ENCODE data around the gene MYMK.

The MYMK gene

GRCh38 chr9:133534346-133535291 lies 9.9 kb upstream of the MYMK start, which contains the start of gene ADAMTSL2:
TSS of gene ADAMTSL2 (plus strand) at chr9:133534704. CDS start at chr9:133536713, 2,009 bp downstream.
- Histone ChIP-seq H3K4me1 (ENCODE audit: control insufficient read depth, insufficient read depth, low read length) (peaks cover 30% of the 10 kb centered on the region), H3K27me3 (ENCODE audit: control insufficient read depth in 1 of 2, insufficient read depth in 2 of 2, low read length in 2 of 2) (no peaks in the 10 kb centered on the region), H3K9me3 (ENCODE audit: control insufficient read depth in 2 of 2, low read length in 2 of 2) (no peaks in the 10 kb centered on the region), H3K27ac (ENCODE audit: low read length) (peak within 1 kb of the TSS; percentile 24), H3K9ac (ENCODE audit: low read length in 2 of 2) (peak within 1 kb of the TSS in 1 of 2 donors; percentile 48), H3K36me3 (ENCODE audit: control insufficient read depth in 2 of 2, insufficient read depth in 2 of 2, low read length in 2 of 2) (no peaks in the 10 kb centered on the region), H3K4me3 (ENCODE audit: low read length in 2 of 2) (peak within 1 kb of the TSS; percentile 67 to 73)

- peak overlapping the region in 1 of 2 donors; percentile 48 for H3K9ac ChIP-seq (ENCODE audit: low read length in 2 of 2)
- H3K9me3 ChIP-seq (ENCODE audit: control insufficient read depth in 2 of 2, low read length in 2 of 2) = no peaks in the 10 kb centered on the region
- peak overlapping the region; percentile 24 for H3K27ac ChIP-seq (ENCODE audit: low read length)
- no peaks in the 10 kb centered on the region for H3K27me3 ChIP-seq (ENCODE audit: control insufficient read depth in 1 of 2, insufficient read depth in 2 of 2, low read length in 2 of 2)
- H3K4me1 ChIP-seq (ENCODE audit: control insufficient read depth, insufficient read depth, low read length) = peaks cover 30% of the 10 kb centered on the region
- H3K4me3 ChIP-seq (ENCODE audit: low read length in 2 of 2) = peak overlapping the region; percentile 43 to 73
- H3K36me3 ChIP-seq (ENCODE audit: control insufficient read depth in 2 of 2, insufficient read depth in 2 of 2, low read length in 2 of 2) = no peaks in the 10 kb centered on the region
Observed at GRCh38 chr9:133533857-133534256, 9.1 kb upstream of the MYMK start.

DNA sequence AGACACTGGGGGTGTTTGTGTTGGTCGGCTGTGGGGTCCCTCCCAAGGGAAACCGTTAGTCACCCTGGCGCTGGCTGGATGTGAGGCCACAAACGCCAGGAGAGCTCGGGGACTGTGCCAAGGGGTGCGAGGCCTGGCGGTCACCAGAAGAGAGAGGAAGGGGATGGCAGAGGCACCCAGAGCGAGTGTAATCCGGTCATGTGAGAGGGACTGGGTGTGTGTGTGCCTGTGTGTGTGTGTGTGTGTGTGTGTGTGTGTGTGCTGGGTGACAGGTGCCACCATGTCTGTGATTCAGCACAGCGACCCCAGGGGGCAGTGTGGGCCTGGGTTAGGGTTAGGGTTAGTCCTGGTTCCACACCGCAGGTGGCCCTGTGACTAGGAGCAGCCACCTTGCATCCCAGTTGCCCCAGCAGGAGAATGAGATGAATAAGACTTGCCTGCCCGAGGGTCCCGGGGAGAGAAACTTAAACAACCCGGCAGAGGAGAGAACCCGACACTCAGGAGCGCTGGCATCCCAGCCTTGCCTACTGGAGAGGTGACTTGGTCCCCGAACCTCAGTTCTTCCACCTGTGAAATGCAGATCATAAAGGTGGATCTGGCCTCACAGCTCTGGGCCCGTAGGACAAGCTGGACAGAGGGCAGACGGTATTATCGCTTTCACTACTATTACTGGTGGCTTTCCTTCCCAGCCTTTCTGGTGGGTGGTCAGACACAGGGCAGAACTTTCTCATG lies 8.3 kb upstream of the MYMK start:
- Histone ChIP-seq H3K36me3 (ENCODE audit: control insufficient read depth in 2 of 2, insufficient read depth in 2 of 2, low read length in 2 of 2) (no peaks in the 10 kb centered on the region), H3K9ac (ENCODE audit: low read length in 2 of 2) (no peak overlapping the region), H3K4me3 (ENCODE audit: low read length in 2 of 2) (no peak overlapping the region), H3K27me3 (ENCODE audit: control insufficient read depth in 1 of 2, insufficient read depth in 2 of 2, low read length in 2 of 2) (no peaks in the 10 kb centered on the region), H3K27ac (ENCODE audit: low read length) (no peak overlapping the region), H3K9me3 (ENCODE audit: control insufficient read depth in 2 of 2, low read length in 2 of 2) (no peaks in the 10 kb centered on the region), H3K4me1 (ENCODE audit: control insufficient read depth, insufficient read depth, low read length) (peaks cover 34% of the 10 kb centered on the region)

DNA sequence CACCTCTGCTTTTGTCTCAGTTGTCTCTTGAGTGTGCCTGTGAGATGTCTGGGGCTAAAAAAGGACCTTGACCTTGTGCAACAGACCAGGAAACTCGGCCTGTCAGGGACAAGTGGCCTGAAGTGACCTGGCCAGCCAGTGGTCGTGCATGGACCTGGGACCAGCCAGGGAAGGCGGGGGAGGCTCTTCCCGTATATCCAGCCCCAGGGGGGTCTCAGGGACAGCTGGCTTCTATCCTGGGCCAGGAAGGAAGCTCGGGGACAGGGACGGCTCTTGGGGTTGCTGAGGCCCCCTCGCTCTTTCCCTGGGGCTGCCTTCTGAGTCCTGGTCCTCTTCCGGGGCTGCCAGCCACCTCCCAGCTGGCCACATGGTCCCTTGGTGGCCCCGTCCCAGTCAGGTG lies 6.5 kb upstream of the MYMK start:
- Histone ChIP-seq H3K27ac (ENCODE audit: low read length) (no peak overlapping the region), H3K27me3 (ENCODE audit: control insufficient read depth in 1 of 2, insufficient read depth in 2 of 2, low read length in 2 of 2) (no peaks in the 10 kb centered on the region), H3K9ac (ENCODE audit: low read length in 2 of 2) (no peak overlapping the region), H3K9me3 (ENCODE audit: control insufficient read depth in 2 of 2, low read length in 2 of 2) (no peaks in the 10 kb centered on the region), H3K4me3 (ENCODE audit: low read length in 2 of 2) (no peak overlapping the region), H3K4me1 (ENCODE audit: control insufficient read depth, insufficient read depth, low read length) (peaks cover 52% of the 10 kb centered on the region), H3K36me3 (ENCODE audit: control insufficient read depth in 2 of 2, insufficient read depth in 2 of 2, low read length in 2 of 2) (no peaks in the 10 kb centered on the region)

DNA sequence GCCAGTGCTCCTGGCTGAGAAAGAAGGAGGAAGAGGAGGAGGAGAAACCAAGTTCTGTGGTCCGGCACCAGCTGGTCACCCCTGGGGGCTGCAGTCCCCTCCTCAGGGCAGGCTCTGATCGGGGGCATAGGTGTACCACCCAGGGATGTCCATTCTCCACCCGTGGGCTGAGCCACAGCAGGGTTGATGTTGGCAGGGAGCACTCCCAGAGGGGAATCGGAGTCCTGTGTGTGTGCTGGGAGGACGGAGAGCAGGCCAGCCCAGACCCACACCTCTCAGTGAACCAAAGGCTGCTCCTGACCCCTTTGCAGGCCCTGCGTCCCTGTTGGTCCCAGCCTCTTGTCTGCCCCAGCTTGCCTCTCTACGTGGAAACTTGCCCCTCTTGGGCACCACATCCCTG lies 5.1 kb upstream of the MYMK start:
- Histone ChIP-seq H3K9me3 (ENCODE audit: control insufficient read depth in 2 of 2, low read length in 2 of 2) (no peaks in the 10 kb centered on the region), H3K4me1 (ENCODE audit: control insufficient read depth, insufficient read depth, low read length) (peaks cover 46% of the 10 kb centered on the region), H3K27ac (ENCODE audit: low read length) (no peak overlapping the region), H3K27me3 (ENCODE audit: control insufficient read depth in 1 of 2, insufficient read depth in 2 of 2, low read length in 2 of 2) (peaks cover 0 to 2% of the 10 kb centered on the region in 2 donors), H3K4me3 (ENCODE audit: low read length in 2 of 2) (no peak overlapping the region), H3K9ac (ENCODE audit: low read length in 2 of 2) (no peak overlapping the region), H3K36me3 (ENCODE audit: control insufficient read depth in 2 of 2, insufficient read depth in 2 of 2, low read length in 2 of 2) (no peaks in the 10 kb centered on the region)

GRCh38 chr9:133529457-133529856 lies 4.7 kb upstream of the MYMK start:
- Histone ChIP-seq H3K36me3 (ENCODE audit: control insufficient read depth in 2 of 2, insufficient read depth in 2 of 2, low read length in 2 of 2) (no peaks in the 10 kb centered on the region), H3K4me1 (ENCODE audit: control insufficient read depth, insufficient read depth, low read length) (peaks cover 43% of the 10 kb centered on the region), H3K27ac (ENCODE audit: low read length) (no peak overlapping the region), H3K4me3 (ENCODE audit: low read length in 2 of 2) (no peak overlapping the region), H3K9me3 (ENCODE audit: control insufficient read depth in 2 of 2, low read length in 2 of 2) (no peaks in the 10 kb centered on the region), H3K9ac (ENCODE audit: low read length in 2 of 2) (no peak overlapping the region), H3K27me3 (ENCODE audit: control insufficient read depth in 1 of 2, insufficient read depth in 2 of 2, low read length in 2 of 2) (peaks cover 0 to 2% of the 10 kb centered on the region in 2 donors)

- Histone ChIP-seq H3K36me3 (ENCODE audit: control insufficient read depth in 2 of 2, insufficient read depth in 2 of 2, low read length in 2 of 2) (no peaks in the 10 kb centered on the region), H3K27me3 (ENCODE audit: control insufficient read depth in 1 of 2, insufficient read depth in 2 of 2, low read length in 2 of 2) (peaks cover 0 to 2% of the 10 kb centered on the region in 2 donors), H3K4me1 (ENCODE audit: control insufficient read depth, insufficient read depth, low read length) (peaks cover 37% of the 10 kb centered on the region), H3K9ac (ENCODE audit: low read length in 2 of 2) (no peak overlapping the region), H3K27ac (ENCODE audit: low read length) (no peak overlapping the region), H3K9me3 (ENCODE audit: control insufficient read depth in 2 of 2, low read length in 2 of 2) (no peaks in the 10 kb centered on the region), H3K4me3 (ENCODE audit: low read length in 2 of 2) (no peak overlapping the region)
Observed at GRCh38 chr9:133528876-133529241, 4.1 kb upstream of the MYMK start.

DNA sequence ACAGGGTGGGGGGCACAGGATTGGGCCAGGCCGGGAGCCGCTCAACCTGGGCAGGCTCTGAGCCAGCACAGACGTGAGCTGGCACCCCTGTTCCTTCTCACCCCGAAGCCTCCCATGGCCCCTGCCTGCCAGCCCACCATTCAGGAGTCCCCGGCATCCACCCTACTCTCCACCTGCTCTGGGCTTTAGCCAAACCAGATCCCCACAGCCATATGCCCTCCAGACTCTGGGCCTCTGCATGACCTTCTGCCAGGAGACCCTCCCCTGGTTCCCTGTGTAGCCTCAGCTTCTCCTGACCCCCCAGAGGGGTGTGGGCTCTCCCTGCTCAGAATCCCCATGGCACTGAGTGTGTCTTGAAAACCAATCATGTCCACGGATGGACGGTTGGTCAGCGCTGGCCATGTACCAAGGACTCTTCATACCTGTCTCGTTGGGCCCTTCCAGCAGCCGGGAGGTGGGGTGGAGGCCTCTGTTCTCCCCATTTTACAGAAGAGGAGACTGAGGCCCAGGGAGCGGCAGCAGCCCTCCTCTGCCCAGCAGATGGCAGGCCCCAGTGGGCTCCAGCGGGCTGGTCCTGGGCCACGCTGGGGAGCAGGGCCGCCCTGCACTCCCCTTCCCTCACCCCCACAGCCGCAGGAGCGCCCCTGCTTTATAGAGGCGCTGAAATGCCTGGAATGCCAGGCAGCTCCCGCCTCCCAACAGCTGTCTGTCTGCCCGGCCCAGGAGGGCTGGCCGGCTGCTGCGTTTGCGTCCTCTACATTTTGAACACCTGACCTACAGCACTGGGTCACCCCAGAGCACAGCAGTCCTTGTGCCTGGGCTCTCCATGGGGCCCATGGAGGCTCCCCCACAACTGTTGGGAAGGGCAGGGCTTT lies 3.5 kb upstream of the MYMK start:
- no peaks in the 10 kb centered on the region for H3K9me3 ChIP-seq (ENCODE audit: control insufficient read depth in 2 of 2, low read length in 2 of 2)
- H3K27ac ChIP-seq (ENCODE audit: low read length) = no peak overlapping the region
- H3K27me3 ChIP-seq (ENCODE audit: control insufficient read depth in 1 of 2, insufficient read depth in 2 of 2, low read length in 2 of 2) = peaks cover 0 to 2% of the 10 kb centered on the region in 2 donors
- peak overlapping the region in 1 of 2 donors; percentile 63 for H3K4me3 ChIP-seq (ENCODE audit: low read length in 2 of 2)
- H3K4me1 ChIP-seq (ENCODE audit: control insufficient read depth, insufficient read depth, low read length) = peaks cover 34% of the 10 kb centered on the region
- no peak overlapping the region for H3K9ac ChIP-seq (ENCODE audit: low read length in 2 of 2)
- no peaks in the 10 kb centered on the region for H3K36me3 ChIP-seq (ENCODE audit: control insufficient read depth in 2 of 2, insufficient read depth in 2 of 2, low read length in 2 of 2)

GRCh38 chr9:133527444-133527920 lies 2.7 kb upstream of the MYMK start:
- Histone ChIP-seq H3K9ac (ENCODE audit: low read length in 2 of 2) (peak overlapping the region in 1 of 2 donors; percentile 29), H3K4me1 (ENCODE audit: control insufficient read depth, insufficient read depth, low read length) (peaks cover 34% of the 10 kb centered on the region), H3K4me3 (ENCODE audit: low read length in 2 of 2) (peak overlapping the region; percentile 7 to 63), H3K9me3 (ENCODE audit: control insufficient read depth in 2 of 2, low read length in 2 of 2) (no peaks in the 10 kb centered on the region), H3K27ac (ENCODE audit: low read length) (no peak overlapping the region), H3K27me3 (ENCODE audit: control insufficient read depth in 1 of 2, insufficient read depth in 2 of 2, low read length in 2 of 2) (peaks cover 0 to 2% of the 10 kb centered on the region in 2 donors), H3K36me3 (ENCODE audit: control insufficient read depth in 2 of 2, insufficient read depth in 2 of 2, low read length in 2 of 2) (no peaks in the 10 kb centered on the region)

- Histone ChIP-seq H3K27me3 (ENCODE audit: control insufficient read depth in 1 of 2, insufficient read depth in 2 of 2, low read length in 2 of 2) (peaks cover 0 to 2% of the 10 kb centered on the region in 2 donors), H3K9ac (ENCODE audit: low read length in 2 of 2) (no peak overlapping the region), H3K27ac (ENCODE audit: low read length) (no peak overlapping the region), H3K4me3 (ENCODE audit: low read length in 2 of 2) (peak overlapping the region in 1 of 2 donors; percentile 7), H3K4me1 (ENCODE audit: control insufficient read depth, insufficient read depth, low read length) (peaks cover 34% of the 10 kb centered on the region), H3K36me3 (ENCODE audit: control insufficient read depth in 2 of 2, insufficient read depth in 2 of 2, low read length in 2 of 2) (no peaks in the 10 kb centered on the region), H3K9me3 (ENCODE audit: control insufficient read depth in 2 of 2, low read length in 2 of 2) (no peaks in the 10 kb centered on the region)
Observed at GRCh38 chr9:133526721-133527321, 2.1 kb upstream of the MYMK start.
